Lower leg skin (tissue), 3 donors: ENCODE data around the gene DHX38.

Experiments
- POLR2A ChIP-seq, 2 donors: fragments of 450-650 bp; IDR thresholded peaks; one replicate each; pipeline ENCODE4 v1.6.1; 2016 to 2017; ENCODE audit warnings: antibody characterized with exemption in 2 of 2, mild to moderate bottlenecking in 1 of 2, moderate library complexity in 1 of 2
- TF ChIP-seq, protein P1 (sequence below), 3 donors: fragments of 450-650 bp; IDR thresholded peaks; one replicate each; pipeline ENCODE4 v1.5.1; 2016; ENCODE audit warnings: antibody characterized with exemption in 3 of 3, mild to moderate bottlenecking in 3 of 3, moderate library complexity in 2 of 3

DNA sequence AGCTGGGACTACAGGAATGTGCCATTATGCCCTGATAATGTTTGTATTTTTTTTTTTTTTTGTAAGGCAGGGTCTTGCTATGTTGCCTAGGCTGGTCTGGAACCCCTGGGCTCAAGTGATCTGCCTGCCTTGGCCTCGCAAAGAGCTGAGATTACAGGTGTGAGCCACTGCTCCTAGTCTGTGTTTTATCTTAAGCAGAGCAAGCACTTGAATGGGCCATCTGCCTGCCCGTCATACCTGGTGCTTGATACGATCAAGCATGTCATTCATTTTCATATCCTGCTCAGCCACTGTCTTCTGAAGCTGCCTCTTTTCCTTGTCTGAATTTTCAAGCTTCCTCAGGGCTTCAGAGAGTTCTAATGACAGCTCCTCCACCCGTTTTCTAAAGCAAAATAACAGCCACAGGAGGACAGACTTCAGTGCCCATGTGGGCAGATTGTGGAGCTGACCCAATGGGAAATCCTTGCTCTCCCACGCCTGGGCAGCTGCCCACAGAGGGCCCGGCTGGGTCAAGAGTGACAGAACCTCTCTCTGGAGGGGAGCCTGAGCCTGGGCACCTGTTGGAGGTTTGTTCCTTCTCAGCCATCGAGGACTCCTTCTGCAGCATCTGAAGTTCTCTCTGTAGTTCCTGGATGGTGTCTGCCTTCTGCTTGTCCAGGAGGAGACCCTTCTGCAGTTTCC, 36.5 kb downstream of the DHX38 start:
- TF ChIP-seq, protein P1, sequence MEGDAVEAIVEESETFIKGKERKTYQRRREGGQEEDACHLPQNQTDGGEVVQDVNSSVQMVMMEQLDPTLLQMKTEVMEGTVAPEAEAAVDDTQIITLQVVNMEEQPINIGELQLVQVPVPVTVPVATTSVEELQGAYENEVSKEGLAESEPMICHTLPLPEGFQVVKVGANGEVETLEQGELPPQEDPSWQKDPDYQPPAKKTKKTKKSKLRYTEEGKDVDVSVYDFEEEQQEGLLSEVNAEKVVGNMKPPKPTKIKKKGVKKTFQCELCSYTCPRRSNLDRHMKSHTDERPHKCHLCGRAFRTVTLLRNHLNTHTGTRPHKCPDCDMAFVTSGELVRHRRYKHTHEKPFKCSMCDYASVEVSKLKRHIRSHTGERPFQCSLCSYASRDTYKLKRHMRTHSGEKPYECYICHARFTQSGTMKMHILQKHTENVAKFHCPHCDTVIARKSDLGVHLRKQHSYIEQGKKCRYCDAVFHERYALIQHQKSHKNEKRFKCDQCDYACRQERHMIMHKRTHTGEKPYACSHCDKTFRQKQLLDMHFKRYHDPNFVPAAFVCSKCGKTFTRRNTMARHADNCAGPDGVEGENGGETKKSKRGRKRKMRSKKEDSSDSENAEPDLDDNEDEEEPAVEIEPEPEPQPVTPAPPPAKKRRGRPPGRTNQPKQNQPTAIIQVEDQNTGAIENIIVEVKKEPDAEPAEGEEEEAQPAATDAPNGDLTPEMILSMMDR (IDR thresholded peaks at IDR 0.05): no peak
- TF ChIP-seq POLR2A (IDR thresholded peaks at IDR 0.05): no peak
